PC-9 (cell line): ENCODE data around the gene ARMC9.

ENCODE experiments used
- EZH2 ChIP-seq: fragments of 200-600 bp; sonication (generic); IDR thresholded peaks from 2 replicates; pipeline ENCODE4 v1.8.0; 2017; ENCODE audit warnings: antibody characterized with exemption, low read depth
- TF ChIP-seq, protein P1 (sequence below): fragments of 200-600 bp; sonication (generic); conservative IDR thresholded peaks from 2 replicates; pipeline ENCODE4 v1.6.1; 2017; ENCODE audit warnings: mixed run types, antibody characterized with exemption, mild to moderate bottlenecking, moderate library complexity

DNA sequence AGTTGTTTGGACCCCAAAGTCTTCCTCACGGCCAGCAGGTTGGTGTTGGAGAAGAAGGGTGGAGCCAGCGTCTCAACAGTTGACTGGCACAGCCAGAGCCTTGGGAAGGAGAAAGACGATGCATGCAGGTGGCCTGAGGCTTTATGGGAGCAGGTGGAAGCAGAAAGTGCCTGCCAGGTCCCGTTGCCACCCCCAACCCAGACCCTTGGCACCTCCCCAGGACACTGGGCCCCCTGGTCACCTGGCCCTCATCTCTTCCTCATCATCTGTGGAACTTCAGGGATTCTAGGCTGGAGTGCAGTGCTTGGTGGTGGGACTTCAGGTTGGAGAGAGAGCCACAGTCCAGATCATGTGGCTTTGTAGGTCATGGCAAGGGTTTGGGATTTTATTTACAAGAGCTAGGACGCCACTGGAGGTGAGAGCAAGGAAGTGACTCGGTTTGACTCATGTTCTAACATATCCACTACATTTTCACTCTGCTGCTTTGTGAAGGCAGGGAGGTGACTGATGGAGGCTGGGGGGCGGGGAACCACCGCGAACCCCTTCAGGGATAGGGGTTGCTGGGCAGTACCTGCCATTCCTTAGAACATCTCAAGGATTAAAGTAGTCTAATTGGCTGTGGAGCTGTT lies 134.6 kb downstream of the ARMC9 start:
- TF ChIP-seq, protein P1, sequence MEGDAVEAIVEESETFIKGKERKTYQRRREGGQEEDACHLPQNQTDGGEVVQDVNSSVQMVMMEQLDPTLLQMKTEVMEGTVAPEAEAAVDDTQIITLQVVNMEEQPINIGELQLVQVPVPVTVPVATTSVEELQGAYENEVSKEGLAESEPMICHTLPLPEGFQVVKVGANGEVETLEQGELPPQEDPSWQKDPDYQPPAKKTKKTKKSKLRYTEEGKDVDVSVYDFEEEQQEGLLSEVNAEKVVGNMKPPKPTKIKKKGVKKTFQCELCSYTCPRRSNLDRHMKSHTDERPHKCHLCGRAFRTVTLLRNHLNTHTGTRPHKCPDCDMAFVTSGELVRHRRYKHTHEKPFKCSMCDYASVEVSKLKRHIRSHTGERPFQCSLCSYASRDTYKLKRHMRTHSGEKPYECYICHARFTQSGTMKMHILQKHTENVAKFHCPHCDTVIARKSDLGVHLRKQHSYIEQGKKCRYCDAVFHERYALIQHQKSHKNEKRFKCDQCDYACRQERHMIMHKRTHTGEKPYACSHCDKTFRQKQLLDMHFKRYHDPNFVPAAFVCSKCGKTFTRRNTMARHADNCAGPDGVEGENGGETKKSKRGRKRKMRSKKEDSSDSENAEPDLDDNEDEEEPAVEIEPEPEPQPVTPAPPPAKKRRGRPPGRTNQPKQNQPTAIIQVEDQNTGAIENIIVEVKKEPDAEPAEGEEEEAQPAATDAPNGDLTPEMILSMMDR, result no peak
- TF ChIP-seq EZH2, result no peak
